ENCODE measurements around the gene CWC25. TPM values are rescaled to one million over a fixed set of nuclear protein-coding genes. Genes with fewer than 3 reads are reported as not detected.

The CWC25 gene
- polyA plus RNA-seq, 1 of the 3 experiments (the other 2 are of a cell fraction), result 15.6 TPM

DNA sequence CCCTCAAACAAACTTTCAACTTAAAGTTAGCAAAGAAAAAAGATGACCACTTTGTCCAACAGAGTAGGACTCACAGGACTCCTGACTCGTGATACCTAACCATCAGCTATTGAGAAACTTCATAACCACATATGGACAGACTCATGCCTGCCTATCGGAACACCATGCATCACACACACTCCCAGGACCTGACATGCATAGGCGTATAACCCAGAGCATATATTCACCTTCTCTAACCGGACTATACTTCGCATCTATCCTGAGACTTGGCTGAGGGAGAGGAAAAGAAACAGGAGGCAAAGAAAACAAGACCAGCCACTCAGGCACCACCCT lies 28.0 kb downstream of the CWC25 start:
- WGBS (ENCODE audit: low lambda C conversion rate), result 92% methylated on average over 5 of the region's 5 CpGs
- H3K27me3 ChIP-seq (ENCODE audit: insufficient read depth), result no peaks in the 10 kb centered on the region
- H3K4me2 ChIP-seq, result peak overlapping the region; percentile 86
- H3K9me2 ChIP-seq, result no peaks in the 10 kb centered on the region
- peaks cover 6 to 19% of the 10 kb centered on the region in 2 experiments; a peak in 3 of 4 replicates for H3K4me1 ChIP-seq (ENCODE audit: control insufficient read depth in 1 of 2, insufficient read depth in 2 of 2, low read depth in 1 of 2, low read length in 1 of 2)
- no peak for DNase-seq
- CTCF ChIA-PET, result interaction anchor here (0.9 to 2.0 kb wide), 4 partner anchors 9 to 72 kb away, joined by 3 to 7 read pairs (median 4); no protein-coding TSS in a partner anchor
- H3K9ac ChIP-seq, result no peak overlapping the region
- H3F3A ChIP-seq (replicated peaks; ENCODE audit: insufficient read depth), result peaks cover 19% of the 10 kb centered on the region
- TF ChIP-seq ELF1 (IDR thresholded peaks at IDR 0.05) (no peak), MEF2A (IDR thresholded peaks at IDR 0.05; ENCODE audit: borderline replicate concordance, low read depth) (no peak), TEAD4 (IDR thresholded peaks at IDR 0.05; ENCODE audit: borderline replicate concordance, insufficient read depth) (no peak), FOXJ3 (CRISPR knock-in tag; IDR thresholded peaks at IDR 0.05) (no peak), RCOR1 (IDR thresholded peaks at IDR 0.05; ENCODE audit: low read length) (no peak), JUND (IDR thresholded peaks at IDR 0.05) (no peak), GATA2 (CRISPR knock-in tag; IDR thresholded peaks at IDR 0.05) (no peak), NRF1 (IDR thresholded peaks at IDR 0.05; ENCODE audit: low read depth, low read length) (no peak), SIN3A (IDR thresholded peaks at IDR 0.05; ENCODE audit: borderline replicate concordance, low read depth, low read length) (no peak), RFX5 (IDR thresholded peaks at IDR 0.05; ENCODE audit: low read length) (no peak), EZH2phosphoT487 (IDR thresholded peaks at IDR 0.05; ENCODE audit: borderline replicate concordance, low read depth) (no peak), TAF1 (IDR thresholded peaks at IDR 0.05; ENCODE audit: borderline replicate concordance, low read depth, low read length) (no peak), RXRA (IDR thresholded peaks at IDR 0.05; ENCODE audit: borderline replicate concordance, low read depth) (no peak), NFIC (IDR thresholded peaks at IDR 0.05; ENCODE audit: borderline replicate concordance) (no peak)
- TF ChIP-seq, protein P1, sequence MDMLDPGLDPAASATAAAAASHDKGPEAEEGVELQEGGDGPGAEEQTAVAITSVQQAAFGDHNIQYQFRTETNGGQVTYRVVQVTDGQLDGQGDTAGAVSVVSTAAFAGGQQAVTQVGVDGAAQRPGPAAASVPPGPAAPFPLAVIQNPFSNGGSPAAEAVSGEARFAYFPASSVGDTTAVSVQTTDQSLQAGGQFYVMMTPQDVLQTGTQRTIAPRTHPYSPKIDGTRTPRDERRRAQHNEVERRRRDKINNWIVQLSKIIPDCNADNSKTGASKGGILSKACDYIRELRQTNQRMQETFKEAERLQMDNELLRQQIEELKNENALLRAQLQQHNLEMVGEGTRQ (IDR thresholded peaks at IDR 0.05; ENCODE audit: borderline replicate concordance, low read depth, low read length), result no peak
- TF ChIP-seq, protein P2, sequence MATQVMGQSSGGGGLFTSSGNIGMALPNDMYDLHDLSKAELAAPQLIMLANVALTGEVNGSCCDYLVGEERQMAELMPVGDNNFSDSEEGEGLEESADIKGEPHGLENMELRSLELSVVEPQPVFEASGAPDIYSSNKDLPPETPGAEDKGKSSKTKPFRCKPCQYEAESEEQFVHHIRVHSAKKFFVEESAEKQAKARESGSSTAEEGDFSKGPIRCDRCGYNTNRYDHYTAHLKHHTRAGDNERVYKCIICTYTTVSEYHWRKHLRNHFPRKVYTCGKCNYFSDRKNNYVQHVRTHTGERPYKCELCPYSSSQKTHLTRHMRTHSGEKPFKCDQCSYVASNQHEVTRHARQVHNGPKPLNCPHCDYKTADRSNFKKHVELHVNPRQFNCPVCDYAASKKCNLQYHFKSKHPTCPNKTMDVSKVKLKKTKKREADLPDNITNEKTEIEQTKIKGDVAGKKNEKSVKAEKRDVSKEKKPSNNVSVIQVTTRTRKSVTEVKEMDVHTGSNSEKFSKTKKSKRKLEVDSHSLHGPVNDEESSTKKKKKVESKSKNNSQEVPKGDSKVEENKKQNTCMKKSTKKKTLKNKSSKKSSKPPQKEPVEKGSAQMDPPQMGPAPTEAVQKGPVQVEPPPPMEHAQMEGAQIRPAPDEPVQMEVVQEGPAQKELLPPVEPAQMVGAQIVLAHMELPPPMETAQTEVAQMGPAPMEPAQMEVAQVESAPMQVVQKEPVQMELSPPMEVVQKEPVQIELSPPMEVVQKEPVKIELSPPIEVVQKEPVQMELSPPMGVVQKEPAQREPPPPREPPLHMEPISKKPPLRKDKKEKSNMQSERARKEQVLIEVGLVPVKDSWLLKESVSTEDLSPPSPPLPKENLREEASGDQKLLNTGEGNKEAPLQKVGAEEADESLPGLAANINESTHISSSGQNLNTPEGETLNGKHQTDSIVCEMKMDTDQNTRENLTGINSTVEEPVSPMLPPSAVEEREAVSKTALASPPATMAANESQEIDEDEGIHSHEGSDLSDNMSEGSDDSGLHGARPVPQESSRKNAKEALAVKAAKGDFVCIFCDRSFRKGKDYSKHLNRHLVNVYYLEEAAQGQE (IDR thresholded peaks at IDR 0.05; ENCODE audit: low read depth, low read length), result no peak
- TF ChIP-seq, protein P3, sequence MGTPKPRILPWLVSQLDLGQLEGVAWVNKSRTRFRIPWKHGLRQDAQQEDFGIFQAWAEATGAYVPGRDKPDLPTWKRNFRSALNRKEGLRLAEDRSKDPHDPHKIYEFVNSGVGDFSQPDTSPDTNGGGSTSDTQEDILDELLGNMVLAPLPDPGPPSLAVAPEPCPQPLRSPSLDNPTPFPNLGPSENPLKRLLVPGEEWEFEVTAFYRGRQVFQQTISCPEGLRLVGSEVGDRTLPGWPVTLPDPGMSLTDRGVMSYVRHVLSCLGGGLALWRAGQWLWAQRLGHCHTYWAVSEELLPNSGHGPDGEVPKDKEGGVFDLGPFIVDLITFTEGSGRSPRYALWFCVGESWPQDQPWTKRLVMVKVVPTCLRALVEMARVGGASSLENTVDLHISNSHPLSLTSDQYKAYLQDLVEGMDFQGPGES (IDR thresholded peaks at IDR 0.05; ENCODE audit: low read depth, low read length), result no peak
- TF ChIP-seq, protein P4, sequence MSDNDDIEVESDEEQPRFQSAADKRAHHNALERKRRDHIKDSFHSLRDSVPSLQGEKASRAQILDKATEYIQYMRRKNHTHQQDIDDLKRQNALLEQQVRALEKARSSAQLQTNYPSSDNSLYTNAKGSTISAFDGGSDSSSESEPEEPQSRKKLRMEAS (IDR thresholded peaks at IDR 0.05; ENCODE audit: low read depth), result no peak
- TF ChIP-seq, protein P5, sequence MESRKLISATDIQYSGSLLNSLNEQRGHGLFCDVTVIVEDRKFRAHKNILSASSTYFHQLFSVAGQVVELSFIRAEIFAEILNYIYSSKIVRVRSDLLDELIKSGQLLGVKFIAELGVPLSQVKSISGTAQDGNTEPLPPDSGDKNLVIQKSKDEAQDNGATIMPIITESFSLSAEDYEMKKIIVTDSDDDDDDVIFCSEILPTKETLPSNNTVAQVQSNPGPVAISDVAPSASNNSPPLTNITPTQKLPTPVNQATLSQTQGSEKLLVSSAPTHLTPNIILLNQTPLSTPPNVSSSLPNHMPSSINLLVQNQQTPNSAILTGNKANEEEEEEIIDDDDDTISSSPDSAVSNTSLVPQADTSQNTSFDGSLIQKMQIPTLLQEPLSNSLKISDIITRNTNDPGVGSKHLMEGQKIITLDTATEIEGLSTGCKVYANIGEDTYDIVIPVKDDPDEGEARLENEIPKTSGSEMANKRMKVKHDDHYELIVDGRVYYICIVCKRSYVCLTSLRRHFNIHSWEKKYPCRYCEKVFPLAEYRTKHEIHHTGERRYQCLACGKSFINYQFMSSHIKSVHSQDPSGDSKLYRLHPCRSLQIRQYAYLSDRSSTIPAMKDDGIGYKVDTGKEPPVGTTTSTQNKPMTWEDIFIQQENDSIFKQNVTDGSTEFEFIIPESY (IDR thresholded peaks at IDR 0.05; ENCODE audit: borderline replicate concordance, low read depth), result no peak
- H3K79me2 ChIP-seq (ENCODE audit: insufficient read depth), result peaks cover 72% of the 10 kb centered on the region
- POLR2A ChIA-PET, result interaction anchor here (1.2 kb wide), 1 partner anchor 57 kb away, joined by 4 read pairs; the partner anchor contains the start of gene RPL23
- H2AFZ ChIP-seq (ENCODE audit: low read depth), result no peak overlapping the region
- no peaks in the 10 kb centered on the region for H3K9me3 ChIP-seq
- no peak overlapping the region for H3K27ac ChIP-seq (ENCODE audit: low read depth in 2 of 2, low read length in 1 of 2)
- H4K20me1 ChIP-seq (ENCODE audit: insufficient read depth), result peaks cover 31% of the 10 kb centered on the region
- no peak overlapping the region; a peak in 1 of 4 replicates for H3K4me3 ChIP-seq (ENCODE audit: low read depth in 2 of 2, low read length in 1 of 2)
- peaks cover 18 to 36% of the 10 kb centered on the region in 2 experiments for H3K36me3 ChIP-seq (replicated peaks in 1 of 2; ENCODE audit: control insufficient read depth in 1 of 2, insufficient read depth in 2 of 2, low read length in 1 of 2)

All from SK-N-SH (cell line).